ENCODE data around the gene CETP.

CETP gene

DNA sequence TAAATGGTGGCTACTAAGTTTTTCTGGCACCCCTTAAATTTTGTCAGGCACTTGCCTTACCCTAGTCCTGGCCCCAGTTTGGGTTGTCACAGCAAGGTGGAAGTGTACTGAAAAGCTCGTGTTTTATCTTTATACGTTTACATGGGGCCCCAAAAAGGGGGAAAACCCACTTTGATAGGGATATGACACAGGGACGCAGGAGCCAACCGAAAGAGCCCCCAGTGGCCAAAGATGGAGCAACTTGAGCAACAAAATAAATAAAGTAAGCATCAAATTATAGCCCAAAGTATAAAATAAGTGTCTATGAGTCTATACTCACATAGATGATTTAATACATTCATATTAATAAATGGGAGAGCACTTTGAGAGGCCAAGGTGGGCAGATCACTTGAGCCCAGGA is 5.0 kb upstream of the CETP start:
- H3K79me2 ChIP-seq (ENCODE audit: insufficient read depth, low read depth): no peaks in the 10 kb centered on the region
- H2AFZ ChIP-seq (ENCODE audit: low read depth): no peak overlapping the region
- no peak overlapping the region for H3K9ac ChIP-seq
- H3K27me3 ChIP-seq (ENCODE audit: insufficient read depth, low read depth): no peaks in the 10 kb centered on the region
- H3K4me3 ChIP-seq (IDR thresholded peaks at IDR 0.05; ENCODE audit: insufficient read depth, low read depth, low read length): no peak overlapping the region
- H3K4me2 ChIP-seq: no peak overlapping the region
- no peak overlapping the region for H3K27ac ChIP-seq
- no peaks in the 10 kb centered on the region for H3K36me3 ChIP-seq (ENCODE audit: insufficient read depth)
- no peak for TF ChIP-seq CTCF (conservative IDR thresholded peaks at IDR 0.05; ENCODE audit: low read depth, low read length)
- H3K4me1 ChIP-seq (ENCODE audit: low read depth, poor library complexity, severe bottlenecking): peaks cover 4% of the 10 kb centered on the region
- H4K20me1 ChIP-seq (ENCODE audit: insufficient read depth): no peaks in the 10 kb centered on the region

DNA sequence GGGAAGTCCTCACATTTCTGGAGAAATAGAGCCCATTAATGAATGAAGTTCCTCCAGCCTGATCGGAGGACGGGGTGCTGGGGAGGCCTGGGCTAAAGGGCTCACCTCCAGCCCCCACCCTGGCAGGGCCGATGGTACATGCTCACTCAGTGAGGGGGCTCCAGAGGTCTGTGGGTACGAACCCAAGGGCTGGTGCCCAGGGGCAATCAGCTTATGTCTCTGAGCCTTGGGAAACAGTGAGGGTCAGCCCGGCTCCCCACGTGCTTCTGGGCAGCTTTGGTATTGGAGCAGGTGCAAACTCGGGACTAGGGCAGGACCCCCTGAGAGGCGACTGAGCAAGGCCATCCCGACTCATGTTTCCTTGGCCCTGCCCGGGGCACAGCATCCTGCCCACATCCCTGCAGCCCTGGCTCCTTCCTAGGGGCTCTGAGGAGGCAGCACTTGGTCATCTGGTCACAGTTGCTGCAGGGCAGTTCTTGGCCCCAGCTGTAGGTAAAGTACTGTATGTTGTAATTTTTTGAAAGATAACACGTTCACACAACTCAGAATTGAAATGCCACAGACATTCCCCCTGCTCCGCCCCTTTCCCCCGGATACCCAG is 969 bp upstream of the CETP start:
- no peak overlapping the region for H3K4me2 ChIP-seq
- no peaks in the 10 kb centered on the region for H4K20me1 ChIP-seq (ENCODE audit: insufficient read depth)
- H3K9ac ChIP-seq: no peak overlapping the region
- no peaks in the 10 kb centered on the region for H3K36me3 ChIP-seq (ENCODE audit: insufficient read depth)
- peaks cover 15% of the 10 kb centered on the region for H3K4me1 ChIP-seq (ENCODE audit: low read depth, poor library complexity, severe bottlenecking)
- no peak for TF ChIP-seq CTCF (conservative IDR thresholded peaks at IDR 0.05; ENCODE audit: low read depth, low read length)
- no peak overlapping the region for H3K27ac ChIP-seq
- H3K4me3 ChIP-seq (IDR thresholded peaks at IDR 0.05; ENCODE audit: insufficient read depth, low read depth, low read length): no peak overlapping the region
- H3K27me3 ChIP-seq (ENCODE audit: insufficient read depth, low read depth): no peaks in the 10 kb centered on the region
- no peaks in the 10 kb centered on the region for H3K79me2 ChIP-seq (ENCODE audit: insufficient read depth, low read depth)
- H2AFZ ChIP-seq (ENCODE audit: low read depth): no peak overlapping the region

DNA sequence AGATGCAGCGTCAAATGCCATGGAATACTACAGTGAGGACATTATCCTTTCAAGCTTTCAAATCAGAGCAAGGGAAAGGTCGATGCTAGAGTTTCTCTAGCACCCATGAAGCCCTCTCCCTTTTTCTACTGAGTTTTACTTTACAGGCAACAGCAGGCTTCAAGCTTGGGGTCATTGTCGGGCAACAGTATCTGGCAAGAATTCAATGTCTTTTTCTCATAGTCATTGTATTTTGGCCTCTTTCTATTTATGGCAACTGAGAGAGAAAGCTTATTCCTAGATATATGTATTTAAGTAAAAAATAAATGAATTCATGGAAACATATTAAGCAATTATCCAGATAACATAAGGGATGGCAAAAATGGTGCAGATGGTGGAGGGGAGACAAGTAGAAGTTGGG is 364 bp upstream of the CETP start:
- Histone ChIP-seq H3K27me3 (ENCODE audit: insufficient read depth, low read depth) (no peaks in the 10 kb centered on the region), H3K4me3 (IDR thresholded peaks at IDR 0.05; ENCODE audit: insufficient read depth, low read depth, low read length) (no peak overlapping the region), H3K4me1 (ENCODE audit: low read depth, poor library complexity, severe bottlenecking) (peaks cover 15% of the 10 kb centered on the region), H2AFZ (ENCODE audit: low read depth) (no peak overlapping the region), H3K27ac (no peak overlapping the region), H3K9ac (no peak overlapping the region), H4K20me1 (ENCODE audit: insufficient read depth) (no peaks in the 10 kb centered on the region), H3K79me2 (ENCODE audit: insufficient read depth, low read depth) (no peaks in the 10 kb centered on the region), H3K4me2 (no peak overlapping the region), H3K36me3 (ENCODE audit: insufficient read depth) (no peaks in the 10 kb centered on the region)
- TF ChIP-seq CTCF (conservative IDR thresholded peaks at IDR 0.05; ENCODE audit: low read depth, low read length): no peak

DNA sequence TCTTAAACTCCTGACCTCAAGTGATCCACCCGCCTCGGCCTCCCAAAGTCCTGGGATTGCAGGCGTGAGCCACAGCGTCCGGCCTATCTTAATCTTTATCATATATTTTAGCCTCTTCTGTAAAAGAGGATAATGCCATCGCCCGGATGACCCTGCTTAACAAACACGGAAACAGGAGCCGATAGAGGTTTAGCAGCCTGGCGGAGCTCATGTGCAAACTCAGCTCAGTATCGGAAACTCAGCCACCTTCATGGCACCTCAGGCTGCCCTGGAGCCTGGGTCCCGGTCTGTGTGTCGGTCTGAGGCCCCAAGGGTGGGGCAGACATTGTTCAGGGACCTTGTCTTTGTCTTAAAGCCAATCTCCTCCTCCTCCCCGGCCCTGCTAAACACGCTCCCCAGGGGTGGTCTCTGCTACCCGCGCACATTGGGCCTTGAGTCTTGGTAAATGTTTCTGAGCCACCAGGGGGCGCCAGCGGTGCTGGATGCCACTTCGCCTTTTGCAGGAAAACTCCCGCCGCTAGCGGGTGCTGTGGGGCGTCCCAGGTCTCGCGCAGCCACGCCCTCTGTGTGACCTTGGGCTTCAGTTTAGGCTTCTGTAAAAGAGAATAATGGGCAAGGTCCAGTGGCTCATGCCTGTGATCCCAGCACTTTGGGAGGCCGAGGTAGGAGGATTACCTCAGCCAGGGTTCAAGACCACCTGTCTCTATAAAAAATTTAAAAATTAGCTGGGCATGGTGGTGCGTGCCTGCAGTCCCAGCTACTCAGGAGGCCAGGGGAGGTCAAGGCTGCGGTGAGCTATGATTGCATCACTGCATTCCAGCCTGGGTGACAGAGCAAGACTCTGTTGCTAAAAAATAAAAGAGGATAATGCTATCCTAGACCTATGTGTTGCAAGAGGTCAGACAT is 2.7 kb downstream of the CETP start:
- no peaks in the 10 kb centered on the region for H3K27me3 ChIP-seq (ENCODE audit: insufficient read depth, low read depth)
- peak; percentile 96 for TF ChIP-seq CTCF (conservative IDR thresholded peaks at IDR 0.05; ENCODE audit: low read depth, low read length)
- H3K36me3 ChIP-seq (ENCODE audit: insufficient read depth): no peaks in the 10 kb centered on the region
- no peak overlapping the region for H3K4me3 ChIP-seq (IDR thresholded peaks at IDR 0.05; ENCODE audit: insufficient read depth, low read depth, low read length)
- no peak overlapping the region for H3K27ac ChIP-seq
- H3K9ac ChIP-seq: no peak overlapping the region
- H3K4me2 ChIP-seq: no peak overlapping the region; the same call in 1 of the 2 replicates
- H3K79me2 ChIP-seq (ENCODE audit: insufficient read depth, low read depth): no peaks in the 10 kb centered on the region
- peaks cover 11% of the 10 kb centered on the region for H3K4me1 ChIP-seq (ENCODE audit: low read depth, poor library complexity, severe bottlenecking)
- peak overlapping the region; percentile 72 for H2AFZ ChIP-seq (ENCODE audit: low read depth)
- no peaks in the 10 kb centered on the region for H4K20me1 ChIP-seq (ENCODE audit: insufficient read depth)
